NCI-H345 treated with DMSO at 0.1 percent for 48 hours (cell line): ENCODE data around the gene ATP8A2.
"Not testable (repeated sequence)": the region's sequence is repeated elsewhere in the genome, so short reads cannot be mapped to it uniquely, and the experiment has no call there.

ENCODE experiments used
- DNase-seq: peaks from one replicate; lab custom pipeline; 2025; ENCODE audit not compliant: unreplicated experiment; lab: John Stamatoyannopoulos, UW

ATP8A2 gene

DNA sequence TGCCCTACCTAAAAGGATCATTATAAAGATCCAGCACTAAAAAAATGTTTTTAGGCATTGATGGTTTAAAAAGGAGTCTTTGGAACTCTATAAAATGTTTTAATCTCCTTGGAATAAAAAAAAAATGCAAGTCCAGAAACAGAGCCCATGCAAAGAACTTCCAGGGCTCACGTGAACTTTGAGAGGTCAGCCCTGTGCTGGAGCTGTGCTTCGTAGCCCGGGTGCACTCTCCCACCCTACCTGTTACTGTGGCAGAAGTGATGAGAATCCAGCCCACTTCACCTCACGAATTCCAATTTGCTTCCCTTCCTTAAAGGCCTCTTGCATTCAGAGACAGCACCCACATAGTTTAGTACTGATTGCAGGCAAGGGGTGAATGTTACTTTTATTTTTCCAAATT is 412.3 kb downstream of the ATP8A2 start:
- no peak for DNase-seq

DNA sequence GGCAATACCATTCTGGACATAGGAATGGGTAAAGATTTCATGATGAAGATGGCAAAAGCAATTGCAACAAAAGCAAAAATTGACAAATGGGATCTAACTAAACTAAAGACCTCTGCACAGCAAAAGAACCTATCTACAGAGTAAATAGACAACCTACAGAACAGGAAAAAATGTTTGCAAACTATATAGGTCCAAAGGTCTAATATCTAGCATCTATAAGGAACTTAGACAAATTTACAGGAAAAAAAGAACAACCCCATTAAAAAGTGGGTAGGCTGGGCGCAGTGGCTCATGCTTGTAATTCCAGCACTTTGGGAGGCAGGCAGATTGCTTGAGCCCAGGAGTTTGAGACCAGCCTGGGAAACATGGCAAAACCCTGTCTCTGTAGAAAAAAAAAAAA is 418.4 kb downstream of the ATP8A2 start:
- DNase-seq = not testable (repeated sequence)

DNA sequence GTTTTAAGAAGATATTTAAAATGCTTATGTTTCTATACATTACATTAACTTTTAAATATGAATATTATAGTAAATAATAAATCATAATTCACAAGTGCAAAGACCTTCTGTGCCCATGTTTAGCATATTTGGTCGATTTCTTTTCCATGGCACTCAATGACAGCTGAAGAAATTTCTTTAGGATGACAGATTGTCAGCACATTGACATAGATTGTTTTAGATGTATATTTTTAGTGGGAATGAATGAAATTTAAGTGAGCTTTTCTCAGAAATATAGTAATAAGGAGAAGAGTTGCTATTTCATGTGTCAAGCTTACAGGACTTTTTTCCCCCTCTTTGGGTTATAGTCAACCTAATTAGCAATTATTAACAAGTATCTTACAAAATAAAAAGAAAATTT is 423.5 kb downstream of the ATP8A2 start:
- no peak for DNase-seq

DNA sequence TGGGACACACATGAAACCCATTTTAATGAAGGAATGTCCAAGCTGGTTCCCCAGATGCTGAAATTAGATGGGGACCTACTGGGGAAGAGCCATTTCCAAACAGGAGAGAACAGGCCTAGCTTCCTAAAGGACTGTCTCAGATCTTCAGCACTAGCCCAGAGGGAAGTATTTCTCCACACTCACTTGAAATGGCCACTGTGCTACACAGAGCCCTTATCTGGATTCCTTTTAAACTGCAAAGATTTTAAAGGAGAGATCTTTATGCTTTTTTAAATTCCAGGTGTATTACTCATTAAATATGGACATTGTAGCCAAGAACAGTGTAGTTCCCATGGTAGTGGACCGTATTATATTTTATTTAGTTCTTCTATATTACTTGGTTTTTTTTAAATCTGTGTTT is 424.7 kb downstream of the ATP8A2 start:
- DNase-seq = no peak

DNA sequence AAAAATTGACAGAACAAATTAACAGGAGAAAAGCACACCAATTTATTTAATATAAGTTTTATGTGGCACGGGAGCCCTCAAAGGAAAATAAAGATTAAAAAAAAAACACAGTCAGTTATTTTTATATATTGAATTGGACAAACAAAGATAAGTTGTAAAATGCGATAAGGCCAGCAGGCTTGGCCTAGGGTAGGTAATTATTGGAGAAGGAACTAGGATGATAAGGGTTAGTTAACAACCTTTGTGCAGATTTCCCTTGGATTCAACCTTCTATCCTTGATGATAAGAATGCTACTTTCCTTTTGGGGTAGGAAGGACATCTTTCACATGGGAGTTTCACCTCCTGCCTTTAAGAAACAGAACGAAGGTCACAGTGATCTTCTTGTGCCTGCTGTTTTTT is 427.2 kb downstream of the ATP8A2 start:
- no peak for DNase-seq

DNA sequence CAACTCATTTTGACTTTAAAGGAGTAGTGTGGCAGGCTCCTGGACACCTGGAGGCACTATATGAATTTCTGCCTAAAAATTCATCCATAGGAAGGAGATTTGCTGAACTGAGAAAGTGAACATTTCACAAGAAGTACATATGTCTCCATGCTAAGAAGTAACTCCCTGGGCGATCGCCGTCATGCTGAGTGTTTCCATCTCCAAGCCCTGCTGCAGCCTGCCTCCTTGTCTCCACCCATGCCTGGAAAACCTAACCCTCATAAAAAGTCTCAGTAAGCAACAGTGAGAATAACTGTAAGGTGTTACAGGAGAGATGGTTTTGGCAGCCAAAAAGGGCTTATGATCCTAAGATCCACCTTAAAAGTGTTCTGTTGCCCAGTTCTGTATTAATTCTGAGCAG is 428.7 kb downstream of the ATP8A2 start:
- no peak for DNase-seq

DNA sequence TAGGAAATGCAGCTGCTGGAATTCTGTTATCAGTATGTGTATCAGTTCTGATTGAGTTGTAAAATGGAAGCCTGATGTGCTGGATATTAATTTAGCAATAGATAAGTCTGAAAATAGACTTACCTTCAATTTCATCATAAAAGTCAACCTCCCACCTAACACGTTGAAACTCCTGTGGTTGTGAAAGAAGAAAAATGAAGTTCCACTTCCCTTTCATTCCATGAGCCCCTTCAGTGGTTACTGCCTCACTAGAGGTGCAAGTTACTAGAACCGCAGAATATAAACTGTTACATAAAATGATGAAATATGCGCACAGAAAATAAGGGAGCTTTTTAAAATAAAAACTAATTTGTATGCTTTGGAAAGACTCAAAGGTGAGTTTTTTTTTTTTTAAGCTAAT is 430.8 kb downstream of the ATP8A2 start:
- no peak for DNase-seq

DNA sequence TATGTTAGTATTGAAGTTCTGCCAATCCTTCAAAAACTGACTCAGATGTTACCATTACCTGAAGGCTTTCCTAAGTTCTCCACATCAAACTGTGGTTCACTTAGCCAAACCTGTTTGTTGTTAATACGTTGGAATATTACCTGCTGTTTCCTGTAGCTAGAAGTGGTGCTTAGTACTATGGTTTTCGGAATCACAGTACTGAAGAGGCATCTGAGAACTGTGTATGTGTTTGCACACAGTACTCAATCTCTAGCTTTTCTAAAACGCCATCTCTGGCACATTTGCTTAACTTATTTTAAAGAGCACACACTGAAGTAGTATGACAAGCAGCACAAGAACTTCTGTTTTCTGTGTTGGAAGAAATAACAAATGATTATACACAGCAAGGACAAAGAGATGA is 431.9 kb downstream of the ATP8A2 start:
- no peak for DNase-seq

DNA sequence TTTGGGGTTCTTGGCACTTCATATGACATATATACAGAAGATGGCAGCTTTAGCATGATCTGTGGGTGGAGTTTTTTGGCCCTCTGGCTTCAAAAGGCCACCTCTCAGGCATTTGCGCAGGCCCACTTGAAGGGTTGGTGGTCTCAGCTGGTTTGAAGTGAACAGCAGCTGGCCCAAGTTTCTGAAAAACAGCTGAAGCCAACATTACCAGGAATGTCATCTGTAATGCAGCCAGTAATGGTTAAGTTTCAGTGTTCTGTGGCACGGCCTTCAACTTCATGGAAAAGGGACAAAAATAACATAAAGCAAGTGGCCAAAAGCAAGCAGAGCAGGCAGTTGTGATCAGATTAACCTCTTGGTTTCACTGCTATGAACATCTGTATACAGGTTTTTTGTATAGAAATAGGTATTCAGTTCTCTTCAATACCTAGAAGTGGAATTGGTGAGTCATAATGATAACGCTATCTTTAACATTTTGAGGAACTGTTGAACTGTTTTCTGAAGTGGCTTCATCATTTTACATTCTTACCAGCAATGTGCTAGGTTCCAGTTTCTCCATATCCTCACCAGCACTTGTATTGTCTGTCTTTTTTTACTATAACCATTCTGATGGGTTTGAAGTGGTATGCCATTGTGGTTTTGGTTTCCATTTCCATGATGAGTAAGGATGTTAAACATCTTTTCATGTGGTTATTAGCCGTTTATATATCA is 434.6 kb downstream of the ATP8A2 start:
- no peak for DNase-seq

DNA sequence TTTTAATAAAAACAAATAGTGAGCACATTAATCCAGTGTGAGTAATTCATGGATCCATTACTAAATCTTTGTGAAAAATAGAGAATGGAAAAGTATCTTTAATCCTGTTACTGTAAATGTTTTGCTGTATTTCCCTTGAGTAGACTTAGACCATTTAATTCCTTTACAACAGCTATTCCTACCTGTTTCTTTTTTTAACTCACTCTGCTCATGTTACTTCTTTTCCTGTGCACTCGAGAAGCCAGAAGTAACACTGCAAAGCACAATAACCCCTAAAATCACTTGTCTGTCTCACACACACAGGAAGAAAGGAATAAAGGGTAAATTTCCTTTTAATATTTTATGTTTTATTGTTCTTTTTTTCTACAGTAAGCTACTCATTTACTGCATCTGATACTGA is 435.8 kb downstream of the ATP8A2 start:
- DNase-seq = no peak

DNA sequence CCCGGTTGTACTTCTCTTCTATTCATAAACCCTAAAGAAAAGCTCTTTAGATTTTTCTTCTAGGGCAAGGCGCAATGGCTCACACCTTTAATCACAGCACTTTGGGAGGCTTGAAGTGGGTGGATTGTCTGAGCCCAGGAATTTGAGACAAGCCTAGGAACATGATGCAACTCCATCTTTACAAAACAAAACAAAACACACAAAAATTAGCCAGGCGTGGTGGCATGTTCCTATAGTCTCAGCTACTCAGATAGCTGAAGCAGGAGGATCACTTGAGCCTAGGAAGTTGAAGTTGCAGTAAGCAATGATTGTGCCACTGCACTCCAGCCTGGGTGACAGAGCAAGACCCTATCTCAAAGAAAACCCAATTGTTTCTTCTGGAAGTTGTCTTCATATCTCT is 439.7 kb downstream of the ATP8A2 start:
- no peak for DNase-seq

DNA sequence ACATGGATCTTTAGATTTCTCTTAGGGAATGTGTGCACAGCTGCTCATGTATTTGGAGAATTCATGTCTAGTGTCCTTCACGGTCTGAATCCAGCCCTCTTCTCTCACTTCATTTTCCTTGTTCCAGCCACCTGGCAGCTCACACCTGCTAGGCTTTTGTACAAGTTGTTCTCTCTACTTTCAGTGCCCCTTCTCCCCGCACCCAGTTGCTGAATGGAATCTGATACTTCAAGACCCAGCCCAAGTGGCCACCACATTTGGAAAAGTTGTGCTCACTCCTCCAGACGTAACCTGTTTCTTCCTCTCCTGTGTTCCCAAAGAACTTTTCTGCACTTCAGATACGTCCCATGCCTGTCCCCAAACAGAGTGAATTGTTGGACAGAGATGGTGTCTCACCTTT is 444.5 kb downstream of the ATP8A2 start:
- DNase-seq = peak; percentile 58

DNA sequence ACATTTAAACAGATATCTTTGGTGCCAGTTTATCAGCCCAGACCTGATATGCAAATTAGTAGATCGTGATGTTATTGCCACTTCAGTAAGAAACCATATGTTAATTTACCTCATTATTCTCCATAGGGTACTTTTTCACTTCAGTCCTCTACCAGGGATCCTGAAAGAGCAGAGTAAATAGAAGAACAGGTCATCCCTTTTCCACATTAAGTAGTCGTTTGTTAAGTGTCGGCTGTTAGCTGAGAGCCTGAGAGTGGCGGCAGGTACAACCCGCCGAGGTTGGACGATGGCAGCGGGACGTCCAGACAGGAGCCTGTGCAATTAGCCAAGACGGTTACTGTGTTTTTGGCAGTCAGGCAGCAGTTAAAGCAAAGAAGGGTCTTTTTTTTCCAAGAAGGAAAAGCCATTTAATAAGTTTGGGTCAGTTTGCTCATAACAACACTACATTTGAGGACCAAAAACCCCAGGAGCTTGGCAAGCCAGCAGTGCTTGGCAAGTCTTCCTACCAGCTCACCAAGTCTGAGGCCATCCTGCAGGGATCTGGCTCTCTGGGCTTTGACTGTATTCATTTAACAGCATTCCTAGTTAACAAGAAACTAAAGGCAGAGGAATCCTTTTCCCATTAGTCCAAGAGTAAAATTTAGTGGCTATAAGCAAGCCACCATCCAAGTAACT is 448.2 kb downstream of the ATP8A2 start:
- DNase-seq = peak; percentile 72

DNA sequence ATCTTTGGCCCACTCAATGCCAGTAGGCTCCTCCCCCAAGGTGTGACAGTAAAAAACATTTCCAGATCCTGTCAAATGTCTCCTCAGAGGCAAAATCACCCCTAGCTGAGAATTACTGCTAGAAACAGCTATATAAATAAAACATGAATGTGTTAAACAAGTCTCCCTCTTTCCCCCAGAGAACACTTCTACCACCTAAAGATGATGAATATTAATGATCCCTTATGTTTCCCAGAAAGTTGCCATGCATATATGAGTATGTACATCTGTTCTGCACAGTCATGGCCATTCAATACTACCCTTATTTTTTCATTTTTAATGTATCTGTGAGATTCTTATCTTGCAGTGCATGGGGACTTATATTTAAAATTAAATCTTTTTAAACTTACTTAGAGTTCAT is 450.0 kb downstream of the ATP8A2 start:
- DNase-seq = no peak

DNA sequence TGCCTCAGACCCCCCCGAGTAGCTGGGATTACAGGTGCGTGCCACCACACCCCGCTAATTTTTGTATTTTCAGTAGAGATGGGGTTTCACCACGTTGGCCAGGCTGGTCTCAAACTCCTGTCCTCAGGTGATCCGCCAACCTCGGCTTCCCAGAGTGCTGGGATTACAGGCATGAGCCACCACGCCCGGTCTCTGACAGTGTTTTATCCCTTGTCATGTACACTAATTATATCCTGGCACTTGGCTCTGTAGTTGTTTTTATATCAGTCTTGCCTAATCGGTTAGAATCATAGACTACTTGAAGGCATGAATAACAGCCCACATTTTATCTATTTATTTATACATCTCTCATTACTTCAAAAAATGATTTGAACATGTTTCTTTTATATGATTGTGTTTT is 455.4 kb downstream of the ATP8A2 start:
- DNase-seq = not testable (repeated sequence)

DNA sequence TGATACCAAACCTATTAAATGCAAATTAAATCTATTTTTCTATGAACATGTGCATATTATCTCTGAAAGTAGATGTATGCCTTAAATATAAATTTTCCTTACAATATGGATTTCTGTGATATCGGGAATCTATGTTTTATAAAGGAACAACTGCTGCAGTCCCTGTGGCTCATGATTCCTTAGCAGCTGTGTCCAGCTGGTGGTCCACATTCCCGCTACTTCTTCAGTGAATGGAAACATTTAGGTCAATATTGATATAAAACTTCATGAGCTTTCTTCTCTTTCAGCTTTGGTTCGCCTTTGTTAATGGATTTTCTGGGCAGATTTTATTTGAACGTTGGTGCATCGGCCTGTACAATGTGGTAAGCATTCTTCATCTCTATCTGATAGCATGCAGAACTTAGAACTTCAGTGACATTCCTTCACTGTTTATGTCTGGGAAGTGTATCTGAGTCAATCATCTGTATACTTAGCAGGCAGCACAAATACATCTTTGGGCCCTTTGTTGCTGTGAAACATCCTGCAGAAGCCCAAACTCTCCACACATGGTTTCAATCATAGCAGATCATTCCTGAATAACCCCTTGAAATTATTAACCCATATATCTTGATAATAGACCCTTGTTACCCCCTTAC is 456.2 kb downstream of the ATP8A2 start:
- no peak for DNase-seq

DNA sequence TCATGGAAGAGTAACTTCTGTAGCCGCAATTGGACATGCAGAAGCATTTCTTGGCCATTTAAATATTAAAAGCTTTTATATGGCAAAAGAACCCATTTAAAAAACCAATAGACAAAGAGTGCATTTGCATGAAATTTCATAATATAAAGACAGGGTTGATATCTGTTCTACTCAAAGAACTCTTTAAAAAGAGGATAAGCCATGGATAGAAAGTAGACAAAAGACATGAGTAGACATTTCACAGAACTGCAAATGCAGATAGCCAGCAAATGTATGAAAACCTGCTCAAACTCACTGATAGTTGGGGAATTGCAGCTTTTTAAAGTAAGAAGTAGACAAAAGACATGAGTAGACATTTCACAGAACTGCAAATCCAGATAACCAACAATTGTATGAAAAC is 462.0 kb downstream of the ATP8A2 start:
- DNase-seq = no peak

DNA sequence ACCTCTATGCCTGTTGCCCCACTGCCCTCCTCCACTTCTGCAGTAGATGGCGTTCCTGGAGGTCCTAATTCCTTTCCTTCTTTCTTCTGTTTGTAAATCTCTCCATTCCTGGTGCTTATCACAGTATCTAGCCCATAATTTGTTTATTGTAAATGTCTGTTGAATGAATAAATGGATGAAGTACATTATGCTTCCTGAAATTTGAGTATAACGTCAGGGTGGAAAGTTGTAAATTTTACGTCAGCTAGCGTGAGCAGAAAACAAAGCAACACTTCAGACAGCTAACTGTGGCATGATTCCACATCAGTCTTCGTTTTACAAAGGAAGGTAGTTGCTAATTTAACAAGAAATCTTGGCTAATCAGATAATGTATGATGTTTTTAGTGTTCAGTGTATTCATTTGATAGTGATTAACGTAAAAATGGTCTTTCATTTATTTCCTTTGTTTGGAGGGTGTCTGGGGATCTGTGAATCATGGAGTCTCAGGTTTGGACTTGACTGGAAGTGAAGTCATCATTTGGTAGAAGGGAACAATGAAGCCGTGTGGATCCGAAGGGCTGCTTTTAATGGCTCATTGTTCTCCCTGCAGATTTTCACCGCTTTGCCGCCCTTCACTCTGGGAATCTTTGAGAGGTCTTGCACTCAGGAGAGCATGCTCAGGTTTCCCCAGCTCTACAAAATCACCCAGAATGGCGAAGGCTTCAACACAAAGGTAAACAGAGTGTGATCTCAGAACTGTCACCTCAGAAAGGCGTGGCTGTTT is 465.0 kb downstream of the ATP8A2 start:
- DNase-seq = no peak

DNA sequence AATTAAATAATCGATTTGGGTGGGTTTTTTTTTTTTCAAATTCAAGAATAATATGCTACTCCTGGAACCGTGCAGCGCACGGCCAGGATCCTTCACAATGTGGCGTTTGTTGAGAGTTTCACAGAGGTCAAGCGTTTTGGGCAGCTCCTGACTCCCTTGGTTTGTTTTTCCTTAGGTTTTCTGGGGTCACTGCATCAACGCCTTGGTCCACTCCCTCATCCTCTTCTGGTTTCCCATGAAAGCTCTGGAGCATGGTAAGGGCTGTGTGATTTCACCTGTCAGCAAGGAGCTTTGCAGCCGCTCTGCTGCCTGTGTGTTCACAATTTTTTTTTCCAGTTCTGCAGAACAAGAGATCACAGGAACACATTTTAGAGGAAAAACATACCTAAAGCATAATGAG is 467.6 kb downstream of the ATP8A2 start:
- DNase-seq = no peak

DNA sequence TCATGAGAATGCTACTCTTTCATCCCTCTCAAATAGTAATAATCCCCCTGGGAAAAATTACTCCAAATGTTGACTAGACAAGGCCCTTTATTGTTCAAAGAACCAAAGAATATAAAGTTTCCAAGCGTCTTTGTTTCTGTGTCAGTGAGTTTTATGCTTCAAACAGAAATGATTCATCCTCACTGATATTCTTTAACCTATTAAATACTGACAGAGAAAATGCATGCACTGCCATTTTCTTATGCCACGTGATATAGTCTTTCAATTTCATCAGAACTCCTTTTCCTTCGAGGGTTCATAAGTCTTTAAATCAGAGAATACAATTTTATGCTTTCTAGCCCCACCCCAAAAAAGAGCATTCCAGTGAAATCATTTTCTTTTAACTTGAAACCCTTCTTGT is 468.5 kb downstream of the ATP8A2 start:
- DNase-seq = no peak

DNA sequence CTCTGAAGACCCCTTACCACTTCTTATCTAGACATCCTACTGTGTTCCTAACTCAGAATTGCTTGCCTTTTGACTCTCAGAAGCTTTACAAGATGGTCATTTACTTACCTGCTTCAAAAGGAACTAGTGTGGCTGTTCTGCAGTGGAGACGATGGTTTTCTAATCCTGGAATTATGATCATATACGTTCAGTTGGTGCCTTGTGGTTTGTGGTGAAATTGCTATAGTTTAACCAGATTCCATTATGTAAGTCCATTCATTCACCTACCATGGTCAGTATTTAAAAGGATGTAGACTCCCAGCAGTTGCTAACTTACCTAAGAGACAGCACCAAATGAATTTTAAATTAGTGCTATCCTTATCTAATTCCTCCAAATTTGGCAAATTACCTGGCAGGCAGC is 469.2 kb downstream of the ATP8A2 start:
- DNase-seq = no peak

DNA sequence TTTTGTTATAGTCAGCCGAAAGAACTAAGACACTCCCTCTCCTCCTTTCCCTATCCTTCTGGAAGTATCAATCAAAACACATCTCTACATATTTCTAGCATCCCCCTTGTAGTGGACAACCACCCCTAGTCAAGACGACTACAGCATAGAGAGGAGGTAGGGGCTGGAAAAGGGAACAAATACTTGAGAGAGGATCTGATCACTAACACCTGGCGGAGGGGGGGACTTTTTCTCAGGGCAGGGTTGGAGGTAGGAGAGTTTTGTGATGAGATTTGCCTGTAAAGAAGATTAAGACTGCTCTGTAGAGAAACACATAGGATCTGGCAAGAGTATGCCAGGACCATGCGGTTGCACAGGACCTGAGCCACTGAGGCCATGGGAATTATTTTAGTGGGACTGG is 471.9 kb downstream of the ATP8A2 start:
- DNase-seq = no peak
